RCC 7860 (cell line): ENCODE measurements around the gene AARS2.

ENCODE experiments used
- DNase-seq: peaks from one replicate; pipeline ENCODE4 v3.0.0-alpha.2; 2015; ENCODE audit warnings: low spot score
- FAIRE-seq: peaks from 2 replicates; lab custom pipeline; 2012; peaks lifted over from hg19 to GRCh38; lab: Jason Lieb, UNC

Gene AARS2

GRCh38 chr6:44251576-44252524 lies 61.3 kb downstream of the AARS2 start:
- DNase-seq (no peak), FAIRE-seq (no peak)

- FAIRE-seq (no peak), DNase-seq (no peak)
These were observed 62.4 kb downstream of the AARS2 start for GRCh38 chr6:44250718-44251123.

GRCh38 chr6:44250067-44250717 lies 63.0 kb downstream of the AARS2 start:
- FAIRE-seq = no peak
- no peak for DNase-seq
